KMS-11 (cell line): ENCODE data around the gene HHATL.

Experiments
- H2AFZ ChIP-seq: fragments of 200-600 bp; sonication (generic); 2 replicates; pipeline ENCODE4 v1.6.1; 2016; ENCODE audit warnings: antibody characterized with exemption, mixed run types, low read depth
- H3K27ac ChIP-seq: fragments of 200-600 bp; sonication (generic); 2 replicates; pipeline ENCODE4 v1.6.1; 2016; ENCODE audit warnings: mild to moderate bottlenecking, mixed run types
- H3K27me3 ChIP-seq: fragments of 200-600 bp; sonication (generic); 2 replicates; pipeline ENCODE4 v1.6.1; 2017; ENCODE audit warnings: mild to moderate bottlenecking, low read depth, mixed run types, moderate library complexity; ENCODE audit not compliant: insufficient read depth
- H3K36me3 ChIP-seq: fragments of 200-600 bp; sonication (generic); 2 replicates; pipeline ENCODE4 v1.6.1; 2017; ENCODE audit warnings: mild to moderate bottlenecking, mixed run types; ENCODE audit not compliant: insufficient read depth
- H3K4me1 ChIP-seq: fragments of 200-600 bp; sonication (generic); 2 replicates; pipeline ENCODE4 v1.6.1; 2016; ENCODE audit warnings: mild to moderate bottlenecking, low read depth, mixed run types; ENCODE audit not compliant: poor library complexity, severe bottlenecking
- H3K4me2 ChIP-seq: fragments of 200-600 bp; sonication (generic); 2 replicates; pipeline ENCODE4 v1.7.0; 2016; ENCODE audit warnings: mild to moderate bottlenecking, mixed run types
- H3K4me3 ChIP-seq: fragments of 200-600 bp; sonication (generic); IDR thresholded peaks from 2 replicates; pipeline ENCODE4 v1.6.1; 2017; ENCODE audit warnings: low read depth, low read length, mixed read lengths; ENCODE audit not compliant: insufficient read depth
- H3K79me2 ChIP-seq: fragments of 200-600 bp; sonication (generic); 2 replicates; pipeline ENCODE4 v1.6.1; 2016; ENCODE audit warnings: low read depth, mixed run types; ENCODE audit not compliant: insufficient read depth
- H3K9ac ChIP-seq: fragments of 200-600 bp; sonication (generic); 2 replicates; pipeline ENCODE4 v1.6.1; 2016; ENCODE audit warnings: mild to moderate bottlenecking, mixed run types
- H4K20me1 ChIP-seq: fragments of 200-600 bp; sonication (generic); 2 replicates; pipeline ENCODE4 v1.6.1; 2016; ENCODE audit warnings: mild to moderate bottlenecking, mixed run types; ENCODE audit not compliant: insufficient read depth
- TF ChIP-seq, protein P1 (sequence below): fragments of 200-600 bp; sonication (generic); conservative IDR thresholded peaks from 2 replicates; pipeline ENCODE4 v1.6.1; 2017; ENCODE audit warnings: low read depth, mild to moderate bottlenecking, antibody characterized with exemption, low read length, moderate library complexity, mixed read lengths

HHATL gene

DNA sequence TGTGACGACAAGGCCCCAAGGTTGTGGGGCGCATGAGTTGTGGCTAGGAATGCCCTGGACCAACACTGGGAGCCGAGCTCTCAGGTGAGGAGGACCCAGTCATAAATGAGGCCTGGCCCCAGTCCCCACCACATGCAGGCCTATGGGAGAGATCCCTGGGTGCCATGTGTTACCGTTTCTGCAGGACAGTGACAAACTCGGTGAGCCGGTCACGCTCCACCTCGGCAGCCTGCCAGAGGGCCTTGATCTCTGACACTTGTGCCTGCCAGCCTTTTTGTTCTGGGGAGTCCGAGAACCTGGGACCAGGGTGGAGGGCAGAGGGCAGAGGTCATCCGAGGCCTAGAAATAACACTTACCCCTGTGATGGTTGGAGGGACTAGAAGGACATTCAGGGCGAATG, 27.7 kb upstream of the HHATL start:
- H3K4me2 ChIP-seq = no peak overlapping the region
- no peak overlapping the region for H2AFZ ChIP-seq
- no peaks in the 10 kb centered on the region for H3K4me1 ChIP-seq
- TF ChIP-seq, protein P1, sequence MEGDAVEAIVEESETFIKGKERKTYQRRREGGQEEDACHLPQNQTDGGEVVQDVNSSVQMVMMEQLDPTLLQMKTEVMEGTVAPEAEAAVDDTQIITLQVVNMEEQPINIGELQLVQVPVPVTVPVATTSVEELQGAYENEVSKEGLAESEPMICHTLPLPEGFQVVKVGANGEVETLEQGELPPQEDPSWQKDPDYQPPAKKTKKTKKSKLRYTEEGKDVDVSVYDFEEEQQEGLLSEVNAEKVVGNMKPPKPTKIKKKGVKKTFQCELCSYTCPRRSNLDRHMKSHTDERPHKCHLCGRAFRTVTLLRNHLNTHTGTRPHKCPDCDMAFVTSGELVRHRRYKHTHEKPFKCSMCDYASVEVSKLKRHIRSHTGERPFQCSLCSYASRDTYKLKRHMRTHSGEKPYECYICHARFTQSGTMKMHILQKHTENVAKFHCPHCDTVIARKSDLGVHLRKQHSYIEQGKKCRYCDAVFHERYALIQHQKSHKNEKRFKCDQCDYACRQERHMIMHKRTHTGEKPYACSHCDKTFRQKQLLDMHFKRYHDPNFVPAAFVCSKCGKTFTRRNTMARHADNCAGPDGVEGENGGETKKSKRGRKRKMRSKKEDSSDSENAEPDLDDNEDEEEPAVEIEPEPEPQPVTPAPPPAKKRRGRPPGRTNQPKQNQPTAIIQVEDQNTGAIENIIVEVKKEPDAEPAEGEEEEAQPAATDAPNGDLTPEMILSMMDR = no peak
- no peaks in the 10 kb centered on the region for H4K20me1 ChIP-seq
- no peaks in the 10 kb centered on the region for H3K79me2 ChIP-seq
- H3K27ac ChIP-seq = no peak overlapping the region
- H3K9ac ChIP-seq = no peak overlapping the region
- H3K4me3 ChIP-seq = no peak overlapping the region
- H3K36me3 ChIP-seq = no peaks in the 10 kb centered on the region
- no peaks in the 10 kb centered on the region for H3K27me3 ChIP-seq

DNA sequence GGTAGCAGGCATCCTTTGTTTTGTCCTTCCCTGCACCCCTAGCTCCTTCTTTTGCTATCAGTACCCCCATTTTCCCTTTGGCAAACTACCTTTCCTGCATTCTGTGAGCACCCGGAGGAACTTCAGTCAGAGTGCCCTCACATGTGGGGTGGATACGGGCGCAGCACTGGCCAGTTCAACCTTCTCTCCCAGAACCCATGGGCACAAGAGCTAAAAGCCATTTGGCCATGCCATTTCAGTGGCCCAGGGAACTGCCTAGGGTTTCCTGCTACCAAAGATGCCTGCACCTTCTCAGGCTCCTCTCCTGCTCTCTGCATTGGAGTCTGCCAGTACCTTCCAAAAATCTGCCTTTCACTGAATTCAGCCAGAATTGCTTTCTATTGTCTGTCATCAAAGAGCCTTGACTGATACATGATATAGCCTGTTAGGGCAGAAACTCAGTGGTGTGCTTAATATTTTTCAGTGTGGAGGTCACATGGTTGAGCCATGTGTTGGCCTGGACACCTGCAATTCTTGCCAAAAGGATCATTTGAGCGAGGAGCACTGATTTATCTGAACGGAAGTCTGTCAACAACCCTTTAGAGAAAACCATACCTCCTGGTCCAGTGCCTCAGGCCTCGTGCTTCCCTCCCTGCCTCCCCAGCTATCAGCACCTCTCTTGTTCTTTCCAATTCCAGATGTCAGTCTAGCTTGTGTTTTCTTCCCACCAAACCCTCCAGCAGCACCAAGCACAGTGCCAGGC, 27.0 kb upstream of the HHATL start:
- Histone ChIP-seq H4K20me1 (no peaks in the 10 kb centered on the region), H3K27ac (no peak overlapping the region), H3K36me3 (no peaks in the 10 kb centered on the region), H3K27me3 (no peaks in the 10 kb centered on the region), H3K9ac (no peak overlapping the region), H3K4me1 (no peaks in the 10 kb centered on the region), H3K4me3 (no peak overlapping the region), H3K4me2 (no peak overlapping the region), H2AFZ (no peak overlapping the region), H3K79me2 (no peaks in the 10 kb centered on the region)
- TF ChIP-seq, protein P1 = no peak

DNA sequence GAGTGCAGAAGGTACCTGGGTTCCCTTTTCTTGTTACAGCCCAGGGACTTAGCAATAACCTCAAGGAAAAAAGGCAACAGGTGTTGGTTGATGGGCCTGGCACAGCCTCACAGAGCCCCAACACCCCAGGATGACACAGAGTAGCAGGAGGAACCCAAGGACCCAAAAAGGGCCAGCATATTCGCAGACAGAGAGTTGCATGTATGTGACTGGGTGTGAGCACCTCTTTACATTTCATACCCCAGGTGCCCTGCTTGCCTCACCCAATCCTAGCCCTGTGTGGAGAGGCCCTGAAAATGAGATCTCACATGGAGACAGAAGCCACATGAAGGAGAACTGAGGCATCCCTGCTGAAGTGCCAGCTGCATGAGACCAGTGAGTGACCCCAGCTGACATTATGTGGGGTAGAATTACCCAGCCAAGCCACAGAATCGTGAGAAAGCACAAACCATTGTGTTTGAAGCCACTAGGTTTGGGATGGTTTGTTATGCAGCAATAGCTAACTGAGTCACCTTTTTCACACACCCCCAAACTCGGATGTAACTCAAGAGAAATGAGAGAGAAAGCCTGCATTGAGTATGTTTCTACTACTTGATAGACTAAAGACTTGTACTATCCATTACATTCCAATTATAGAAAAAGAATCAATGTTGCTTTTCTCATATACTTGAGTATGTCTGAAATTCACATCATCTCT, 26.2 kb upstream of the HHATL start:
- no peak overlapping the region for H2AFZ ChIP-seq
- H3K27me3 ChIP-seq = no peaks in the 10 kb centered on the region
- H3K36me3 ChIP-seq = no peaks in the 10 kb centered on the region
- no peak overlapping the region for H3K4me2 ChIP-seq
- H4K20me1 ChIP-seq = no peaks in the 10 kb centered on the region
- no peaks in the 10 kb centered on the region for H3K79me2 ChIP-seq
- H3K4me1 ChIP-seq = no peaks in the 10 kb centered on the region
- TF ChIP-seq, protein P1 = no peak
- no peak overlapping the region for H3K9ac ChIP-seq
- H3K4me3 ChIP-seq = no peak overlapping the region
- no peak overlapping the region for H3K27ac ChIP-seq

DNA sequence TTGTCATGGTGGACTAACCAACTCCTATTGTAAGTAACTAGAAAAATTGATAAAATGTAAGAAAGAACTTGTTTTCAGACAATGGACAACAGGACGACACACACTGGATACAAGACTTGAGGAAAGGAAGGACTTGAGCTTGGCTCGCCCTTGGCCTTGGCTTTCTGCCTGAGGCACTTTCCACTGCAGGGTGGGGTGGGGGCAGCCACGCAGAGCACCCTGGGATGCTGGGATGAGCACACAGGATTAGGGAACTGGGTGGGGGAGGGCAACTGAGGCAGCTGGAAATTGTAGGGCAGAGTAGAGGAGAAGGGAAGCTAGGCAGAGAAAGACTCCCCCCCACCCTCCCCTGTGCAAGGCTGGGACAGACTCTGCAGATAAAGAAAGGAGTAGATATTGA, 25.5 kb upstream of the HHATL start:
- no peaks in the 10 kb centered on the region for H3K4me1 ChIP-seq
- no peaks in the 10 kb centered on the region for H3K79me2 ChIP-seq
- H4K20me1 ChIP-seq = no peaks in the 10 kb centered on the region
- no peak overlapping the region for H3K9ac ChIP-seq
- no peaks in the 10 kb centered on the region for H3K27me3 ChIP-seq
- no peaks in the 10 kb centered on the region for H3K36me3 ChIP-seq
- H3K27ac ChIP-seq = no peak overlapping the region
- no peak overlapping the region for H2AFZ ChIP-seq
- H3K4me2 ChIP-seq = no peak overlapping the region
- TF ChIP-seq, protein P1 = no peak
- H3K4me3 ChIP-seq = no peak overlapping the region
